ENCODE measurements around the gene ATOSA.

The ATOSA gene

DNA sequence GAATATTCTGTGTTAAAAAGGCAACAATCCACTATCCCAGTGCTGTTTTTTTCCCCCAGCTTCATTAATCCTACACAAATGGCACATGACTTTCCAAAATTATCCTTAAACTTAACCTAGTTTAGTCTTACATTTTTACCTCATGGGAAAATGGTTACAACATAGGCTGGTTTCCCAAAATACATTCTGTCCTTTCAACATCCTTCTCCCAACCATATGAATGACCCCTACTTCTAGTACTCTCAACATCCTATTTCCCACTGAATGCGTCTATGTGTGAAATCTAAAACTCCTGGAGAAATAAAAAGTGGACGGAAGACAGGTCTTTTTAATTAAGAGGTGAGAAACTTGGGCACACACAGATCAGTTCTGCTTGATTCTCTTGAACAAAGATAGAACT lies 33.3 kb downstream of the ATOSA start:
- no peak for DNase-seq

DNA sequence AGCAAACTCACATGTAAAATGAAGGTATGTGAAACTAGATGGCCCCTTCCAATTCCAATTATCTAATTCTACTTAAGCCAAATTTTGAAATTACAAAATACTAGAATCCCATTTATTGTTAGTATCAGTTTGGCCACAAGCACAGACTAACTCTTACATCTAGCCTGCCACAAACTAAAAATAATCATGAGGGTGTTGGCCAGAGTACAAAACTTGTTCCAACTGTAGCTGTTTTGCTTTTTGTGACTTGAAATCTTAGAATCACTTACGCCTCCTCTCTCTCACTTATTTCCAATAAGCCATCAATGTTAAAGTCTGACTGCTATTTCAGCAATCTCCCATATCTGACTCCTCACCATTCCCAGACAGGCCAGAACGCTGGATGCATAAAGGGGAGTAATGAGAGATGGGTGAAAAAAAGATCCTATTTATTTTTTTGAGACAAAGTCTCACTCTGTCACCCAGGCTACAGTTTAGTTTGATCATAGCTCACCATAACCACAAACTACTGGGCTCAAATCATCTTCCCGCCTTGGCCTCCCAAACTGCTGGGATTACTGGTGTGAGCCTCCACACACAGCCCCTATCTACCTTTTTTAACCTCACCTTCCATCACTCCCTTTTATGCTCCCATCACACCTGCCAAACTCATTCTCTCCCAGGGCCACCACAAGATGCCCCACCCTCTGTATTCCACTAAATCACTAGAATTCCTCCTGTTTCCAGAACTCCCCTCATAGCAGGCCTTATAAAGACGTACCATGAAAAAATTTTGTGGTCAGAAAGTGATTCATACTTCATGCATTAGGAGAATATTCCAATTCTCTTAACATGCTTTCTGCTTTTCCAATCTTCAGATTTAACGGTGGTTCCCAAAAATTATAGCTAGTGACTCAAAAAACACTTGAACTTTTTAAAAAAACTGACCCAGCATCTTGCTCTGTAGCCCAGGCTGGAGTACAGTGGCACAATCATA lies 36.5 kb downstream of the ATOSA start:
- DNase-seq: no peak

GRCh38 chr15:52636459-52636858 lies 42.7 kb downstream of the ATOSA start:
- DNase-seq: no peak

DNA sequence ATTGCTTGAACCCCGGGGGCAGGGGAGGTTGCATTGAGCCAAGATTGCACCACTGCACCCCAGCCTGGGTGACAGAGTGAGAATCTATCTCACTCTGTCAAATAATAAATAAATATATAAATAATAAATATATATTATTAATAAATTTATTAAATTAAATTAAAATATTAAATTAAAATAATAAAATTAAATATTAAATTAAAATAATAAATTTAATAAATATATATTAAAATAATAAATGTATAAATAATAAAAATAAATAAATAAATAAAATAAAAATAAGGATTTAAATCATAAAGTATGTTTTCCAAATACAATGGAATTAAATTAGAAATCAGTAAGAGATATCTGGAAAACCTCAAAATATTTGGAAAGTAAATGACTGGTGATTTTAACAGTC lies 43.3 kb downstream of the ATOSA start:
- DNase-seq: no peak

All from suppressor macrophage treated with lipopolysaccharide for 1 hour (primary cell).